GM19193 (cell line): ENCODE measurements around the gene TBL2.

Experiments
- POLR2A ChIP-seq: IDR thresholded peaks from 4 replicates; pipeline ENCODE4 v1.6.1; 2011; ENCODE audit not compliant: insufficient read depth, insufficient read length; ENCODE audit errors: extremely low read depth

The TBL2 gene

GRCh38 chr7:73585196-73585595 is 6.8 kb upstream of the TBL2 start:
- no peak for TF ChIP-seq POLR2A

- TF ChIP-seq POLR2A, result no peak
Observed at GRCh38 chr7:73582664-73583202, 4.4 kb upstream of the TBL2 start.

- TF ChIP-seq POLR2A, result no peak
Observed at GRCh38 chr7:73577627-73578341, 595 bp downstream of the TBL2 start.

GRCh38 chr7:73573791-73574190 is 4.6 kb downstream of the TBL2 start:
- TF ChIP-seq POLR2A, result no peak

GRCh38 chr7:73573276-73573675 is 5.1 kb downstream of the TBL2 start:
- no peak for TF ChIP-seq POLR2A

GRCh38 chr7:73572767-73573186 is 5.6 kb downstream of the TBL2 start:
- TF ChIP-seq POLR2A, result no peak

GRCh38 chr7:73570977-73571376 is 7.4 kb downstream of the TBL2 start:
- TF ChIP-seq POLR2A, result no peak

GRCh38 chr7:73570521-73570920 is 7.9 kb downstream of the TBL2 start:
- TF ChIP-seq POLR2A, result no peak

- TF ChIP-seq POLR2A, result no peak
Observed at GRCh38 chr7:73569042-73569608, 9.3 kb downstream of the TBL2 start.

GRCh38 chr7:73567846-73568685 is 10.3 kb downstream of the TBL2 start:
- TF ChIP-seq POLR2A, result no peak

- no peak for TF ChIP-seq POLR2A
Observed at GRCh38 chr7:73567140-73567539, 11.2 kb downstream of the TBL2 start.

GRCh38 chr7:73565675-73566340 is 12.6 kb downstream of the TBL2 start:
- no peak for TF ChIP-seq POLR2A

GRCh38 chr7:73560109-73560835 is 18.1 kb downstream of the TBL2 start:
- no peak for TF ChIP-seq POLR2A
